GM19468 (cell line): ENCODE data around the gene UGT2B11.
"Not testable (repeated sequence)": the region's sequence is repeated elsewhere in the genome, so short reads cannot be mapped to it uniquely, and the experiment has no call there.

Experiments used
- ATAC-seq: cut with Tn5 transposase; IDR thresholded peaks from one replicate; pipeline ENCODE4 v1.9.1; 2021; ENCODE audit warnings: mild to moderate bottlenecking, moderate library complexity, moderate number of reproducible peaks; ENCODE audit not compliant: unreplicated experiment; ENCODE audit errors: extremely low read depth

Gene UGT2B11

DNA sequence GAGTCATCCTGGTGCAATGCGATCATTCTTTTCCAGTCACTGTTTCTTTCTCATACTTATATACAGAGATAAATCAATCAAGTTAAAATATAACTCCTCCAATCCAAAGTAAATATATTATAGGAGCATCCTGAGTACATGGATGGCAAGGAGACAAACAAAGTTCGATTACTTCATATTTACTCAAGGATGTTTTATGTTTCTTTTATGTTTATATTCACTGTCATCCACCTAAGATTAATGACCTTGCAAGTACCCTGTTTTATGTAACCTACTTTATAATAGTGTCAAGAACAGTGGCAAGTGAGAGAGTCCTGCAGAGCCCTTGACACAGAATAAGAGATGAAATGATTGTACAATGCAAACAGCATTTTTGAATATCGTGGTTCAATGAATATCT is at the start of gene UGT2B11:
Gene UGT2B11 (minus strand): TSS at position 33 of the 400 bp plus-strand sequence. CDS start 26 bp downstream, at position 7.
- no peak for ATAC-seq

DNA sequence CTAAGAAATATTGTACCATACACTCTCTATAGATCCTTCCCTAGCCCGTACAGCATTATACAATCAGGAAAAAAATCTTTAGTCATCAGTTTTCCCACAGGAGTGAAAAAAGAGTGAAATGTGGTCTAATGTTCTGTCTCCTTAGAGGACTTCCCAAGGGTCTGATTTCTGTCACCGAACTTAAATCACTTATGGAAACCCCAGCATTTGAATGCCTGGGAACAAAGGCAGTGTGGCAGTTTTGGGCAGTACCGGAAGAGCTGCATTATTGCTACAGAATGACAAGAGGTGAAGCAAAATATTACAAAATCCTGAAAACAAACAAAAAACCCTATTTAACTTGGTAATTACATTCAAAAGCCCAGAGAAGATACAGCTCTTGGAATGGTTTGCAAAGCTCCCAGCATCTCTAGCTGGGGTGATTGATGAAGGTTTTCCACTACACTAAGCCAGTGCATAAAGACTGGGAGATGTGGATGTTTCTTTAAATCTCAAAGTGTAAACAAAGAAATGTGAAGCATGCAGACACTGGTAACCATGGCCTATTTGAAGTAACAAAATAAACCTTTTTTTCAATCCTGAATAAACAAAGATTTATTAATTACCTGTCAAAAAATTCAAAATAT is 38.7 kb upstream of the UGT2B11 start:
- not testable (repeated sequence) for ATAC-seq

DNA sequence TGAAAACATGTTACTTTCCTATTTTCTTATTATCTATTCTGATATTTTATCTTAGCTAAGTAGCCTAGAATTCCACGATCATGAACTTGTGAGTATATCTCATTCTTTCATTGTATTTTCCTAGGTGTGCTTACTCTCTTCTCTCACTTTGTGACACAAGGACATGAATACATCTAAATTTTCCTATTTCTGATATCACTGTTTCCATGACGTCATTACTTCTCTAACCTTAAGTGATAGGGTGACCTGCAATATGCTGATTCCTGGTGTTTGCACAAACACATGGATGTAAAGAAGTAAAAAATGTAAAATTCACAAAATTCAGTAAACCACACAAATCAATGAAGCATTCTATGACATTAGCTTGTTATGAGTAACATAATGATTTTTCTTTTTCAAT is 36.3 kb upstream of the UGT2B11 start:
- ATAC-seq, result not testable (repeated sequence)

DNA sequence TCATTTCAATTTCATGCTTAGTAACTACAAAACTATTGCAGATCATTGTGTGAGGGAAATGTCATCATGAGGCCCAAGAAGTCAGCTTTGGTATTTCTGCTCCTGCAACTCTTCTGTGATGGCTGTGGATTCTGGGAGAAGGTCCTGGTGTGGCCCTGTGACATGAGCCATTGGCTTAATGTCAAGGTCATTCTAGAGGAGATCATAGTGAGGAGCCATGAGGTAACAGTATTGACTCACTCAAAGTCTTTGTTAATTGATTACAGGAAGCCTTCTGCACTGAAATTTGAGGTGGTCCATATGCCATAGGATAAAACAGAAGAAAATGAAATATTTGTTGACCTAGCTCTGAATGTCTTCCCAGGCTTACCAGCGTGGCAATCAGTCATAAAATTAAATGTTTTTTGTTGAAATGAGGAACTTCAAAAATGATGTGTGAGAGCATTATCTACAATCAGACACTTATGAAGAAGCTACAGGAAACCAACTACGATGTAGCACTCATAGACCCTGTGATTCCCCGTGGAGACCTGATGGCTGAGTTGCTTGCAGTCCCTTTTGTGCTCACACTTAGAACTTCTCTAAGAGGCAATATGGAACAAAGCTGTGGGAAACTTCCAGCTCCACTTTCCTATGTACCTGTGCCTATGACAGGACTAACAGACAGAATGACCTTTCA is 28.2 kb upstream of the UGT2B11 start:
- not testable (repeated sequence) for ATAC-seq

DNA sequence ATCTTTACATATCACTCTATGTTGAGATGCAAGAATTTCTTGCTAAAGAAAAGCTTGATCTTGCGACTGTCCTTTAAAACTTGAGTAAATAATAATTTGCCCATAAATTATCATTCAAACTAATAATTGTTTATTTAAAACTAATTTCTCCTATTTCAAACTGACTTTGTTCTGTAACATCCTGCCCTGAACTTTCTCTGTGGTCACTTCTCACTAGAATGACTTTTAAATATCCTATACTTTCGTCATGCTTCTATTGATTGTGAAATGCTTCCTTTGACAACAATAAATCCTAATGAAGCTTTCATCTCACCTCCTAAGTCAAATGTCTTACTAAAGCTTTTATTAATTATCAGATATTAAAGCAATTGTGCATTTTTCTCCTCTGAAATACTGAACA is 27.2 kb upstream of the UGT2B11 start:
- ATAC-seq, result not testable (repeated sequence)

DNA sequence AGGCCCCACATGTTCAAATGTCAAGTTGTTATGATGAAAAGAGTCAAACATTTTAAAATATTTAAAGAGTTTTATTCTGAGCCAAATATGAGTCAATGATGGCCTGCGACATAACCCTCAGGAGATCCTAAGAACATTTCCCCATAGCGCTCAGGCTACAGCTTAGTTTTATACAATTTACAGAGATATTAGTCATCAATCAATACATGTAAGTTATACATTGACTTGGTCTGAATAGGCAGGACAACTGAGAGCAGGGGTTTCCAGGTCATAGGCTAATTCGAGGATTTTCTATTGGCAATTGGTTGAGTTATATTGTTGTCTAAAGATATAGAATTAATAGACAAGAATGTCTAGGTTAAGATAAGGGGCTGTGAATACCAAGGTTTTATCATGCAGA is 26.2 kb upstream of the UGT2B11 start:
- not testable (repeated sequence) for ATAC-seq

DNA sequence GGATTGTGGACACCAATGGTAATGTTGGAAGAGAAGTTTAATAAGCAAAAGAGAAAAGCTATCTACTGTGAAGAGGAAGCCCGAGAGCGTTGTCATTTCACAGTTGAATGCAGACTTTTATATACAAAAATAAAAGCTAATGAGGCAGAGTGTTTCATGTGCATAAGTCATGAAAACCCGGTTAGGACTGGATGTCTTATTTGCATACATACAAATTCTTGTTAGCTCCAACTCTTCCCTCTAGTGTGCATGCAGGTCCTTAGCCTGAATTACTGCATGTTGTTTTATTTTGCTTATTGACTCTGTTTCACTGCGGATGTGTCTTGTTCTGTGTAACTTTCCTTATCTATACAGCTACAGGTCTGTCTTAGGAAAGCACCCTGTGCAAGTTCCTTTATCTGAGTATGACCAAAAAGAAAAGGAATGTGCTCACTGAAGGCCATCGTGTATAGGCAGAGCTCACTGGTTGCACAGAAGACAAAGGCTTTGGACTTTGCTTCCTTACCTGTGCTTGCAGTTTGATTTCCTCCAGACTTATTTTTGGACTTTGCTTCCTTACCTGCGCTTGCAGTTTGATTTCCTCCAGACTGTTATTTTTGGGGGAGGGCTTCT is 25.1 kb upstream of the UGT2B11 start:
- no peak for ATAC-seq

DNA sequence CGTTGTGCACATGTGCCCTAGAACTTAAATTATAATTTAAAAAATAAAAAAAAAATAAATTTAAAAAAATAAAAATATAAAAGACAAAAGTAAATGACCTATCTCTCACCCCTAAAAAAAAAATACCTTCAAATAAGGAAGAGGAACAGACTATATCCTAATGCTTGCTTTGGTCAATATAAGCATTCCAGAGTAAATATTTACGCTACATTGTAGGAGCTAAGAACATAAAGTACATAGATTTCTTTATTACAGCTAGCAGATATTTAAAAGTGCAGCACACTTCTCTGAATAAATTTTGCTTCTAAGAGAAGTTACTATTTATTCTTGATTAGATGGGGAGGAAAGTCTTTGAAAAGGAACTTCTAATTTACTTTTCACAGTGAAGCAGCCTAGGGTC is 24.5 kb upstream of the UGT2B11 start:
- no peak for ATAC-seq

DNA sequence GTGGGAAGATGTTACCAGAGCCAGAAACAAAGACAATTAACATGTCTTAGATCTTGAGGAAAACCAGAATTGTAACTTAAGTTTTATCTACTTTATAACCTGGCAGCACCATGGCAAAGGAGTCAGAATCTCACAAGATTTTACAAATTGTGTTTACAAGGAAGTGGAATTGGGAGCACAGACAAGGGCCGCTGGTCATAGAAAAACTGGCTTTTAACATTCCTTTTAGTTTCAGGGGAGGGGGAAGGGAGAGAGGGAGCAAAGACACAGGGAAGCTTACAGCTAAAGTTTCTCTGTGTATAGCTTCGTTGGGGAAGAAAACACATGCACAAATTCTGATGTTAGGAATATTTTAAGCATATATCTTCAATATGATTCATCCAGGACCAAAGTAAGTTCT is 10.3 kb upstream of the UGT2B11 start:
- ATAC-seq, result no peak

DNA sequence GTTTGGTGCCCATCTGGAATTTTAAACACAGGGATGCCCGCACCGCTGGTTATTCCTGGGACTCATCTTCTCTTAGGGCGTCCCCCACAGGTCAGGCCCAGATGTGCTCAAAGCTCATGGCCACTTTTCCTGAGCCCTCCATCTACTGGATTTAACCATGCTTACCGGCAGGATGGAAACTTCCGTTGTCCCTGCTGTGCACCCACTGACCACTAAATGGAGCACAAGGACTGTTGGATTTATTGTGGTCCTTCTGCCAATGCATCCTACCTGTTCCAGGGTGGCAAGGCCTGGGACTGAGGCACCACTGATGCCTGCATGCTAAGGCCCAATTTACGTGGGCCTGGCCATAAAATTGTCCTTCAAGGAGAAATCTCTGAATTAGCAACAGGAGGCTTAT is 8.7 kb upstream of the UGT2B11 start:
- not testable (repeated sequence) for ATAC-seq

DNA sequence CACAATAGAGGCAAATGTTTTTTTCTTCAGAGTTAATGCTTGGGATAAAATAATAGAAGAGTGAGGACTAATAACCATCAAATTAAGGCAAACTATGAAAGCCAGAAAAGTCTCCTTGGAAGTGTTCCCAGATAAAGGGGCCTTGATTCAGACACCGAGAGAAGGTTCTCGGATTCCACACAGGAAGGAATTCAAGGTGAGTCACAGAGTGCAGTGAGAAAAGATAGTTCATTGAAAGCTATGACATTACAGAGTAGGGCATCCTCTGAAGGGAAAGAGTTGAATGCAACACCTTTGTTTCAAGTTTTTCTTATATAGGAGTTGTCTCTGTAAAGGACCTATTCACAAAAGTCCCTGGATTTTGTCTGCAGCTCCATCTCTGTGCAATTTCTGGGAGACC is 3.9 kb upstream of the UGT2B11 start:
- not testable (repeated sequence) for ATAC-seq

DNA sequence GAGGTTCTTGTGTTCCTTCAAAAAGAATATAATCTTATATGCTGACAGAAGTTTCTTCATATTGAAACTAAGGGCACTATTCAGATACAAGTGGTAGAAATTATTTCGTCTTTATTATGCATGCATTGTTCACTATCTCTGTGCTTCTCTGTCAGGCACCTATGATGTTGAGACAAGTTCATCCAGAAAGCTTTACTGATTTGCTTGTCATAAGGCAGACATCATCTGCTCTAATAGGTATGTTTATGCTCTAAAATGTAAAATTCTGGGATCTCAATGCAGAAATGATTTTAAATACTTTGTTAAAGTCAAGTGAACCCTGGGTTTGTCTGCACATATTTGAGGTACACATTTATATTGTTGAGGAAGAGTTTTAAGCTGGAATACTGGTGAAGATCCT is 3.6 kb downstream of the UGT2B11 start:
- no peak for ATAC-seq

DNA sequence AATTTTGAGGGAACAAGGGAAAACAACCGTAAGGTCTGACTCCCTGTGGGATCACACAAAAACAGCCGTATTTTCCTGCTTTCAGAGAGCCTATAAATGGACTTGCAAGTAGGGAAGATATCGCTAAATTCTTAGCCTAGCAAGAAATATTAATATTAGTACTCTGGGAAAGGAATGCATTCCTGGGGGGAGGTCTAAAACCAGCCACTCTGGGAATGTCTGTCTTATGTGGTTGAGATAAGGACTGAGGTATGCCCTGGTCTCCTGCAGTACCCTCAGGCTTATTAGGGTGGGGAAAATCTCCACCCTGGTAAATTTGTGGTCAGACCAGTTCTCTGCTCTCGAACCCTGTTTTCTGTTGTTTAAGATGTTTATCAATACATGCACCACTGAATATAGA is 16.0 kb downstream of the UGT2B11 start:
- ATAC-seq, result not testable (repeated sequence)

DNA sequence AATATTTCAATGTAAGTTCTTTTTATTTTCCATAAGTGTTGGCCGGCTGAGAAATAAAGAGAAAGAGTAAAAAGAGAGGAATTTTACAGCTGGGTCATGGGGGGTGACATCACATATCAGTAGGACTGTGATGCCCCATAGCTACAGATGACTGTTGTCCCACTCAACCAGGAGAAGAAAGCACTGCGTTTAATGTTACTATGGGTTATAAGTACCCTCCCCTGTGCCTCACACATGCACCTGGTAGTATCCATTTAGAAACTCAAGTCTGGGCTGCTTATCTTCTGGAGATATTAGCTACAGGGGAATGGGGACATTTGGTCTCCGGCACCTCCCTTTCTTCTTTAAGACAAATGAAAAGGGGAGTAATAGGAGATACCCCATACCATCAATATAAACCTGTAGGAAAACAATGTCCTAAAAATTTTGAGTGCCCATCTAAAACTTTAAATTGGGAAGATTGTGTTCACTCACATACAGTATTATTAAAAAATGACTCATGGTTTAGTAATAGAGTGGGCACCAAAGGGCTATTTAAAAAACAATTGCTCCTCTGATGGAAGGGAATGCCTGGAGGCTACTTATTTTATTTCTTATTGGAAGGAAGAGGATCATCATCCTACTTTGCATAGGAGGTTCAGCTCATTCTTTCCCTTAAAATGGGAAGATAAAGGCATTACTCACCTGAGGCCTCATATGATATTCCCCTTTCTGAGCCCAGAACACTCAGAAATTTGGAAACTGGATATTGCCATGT is 18.2 kb downstream of the UGT2B11 start:
- no peak for ATAC-seq

DNA sequence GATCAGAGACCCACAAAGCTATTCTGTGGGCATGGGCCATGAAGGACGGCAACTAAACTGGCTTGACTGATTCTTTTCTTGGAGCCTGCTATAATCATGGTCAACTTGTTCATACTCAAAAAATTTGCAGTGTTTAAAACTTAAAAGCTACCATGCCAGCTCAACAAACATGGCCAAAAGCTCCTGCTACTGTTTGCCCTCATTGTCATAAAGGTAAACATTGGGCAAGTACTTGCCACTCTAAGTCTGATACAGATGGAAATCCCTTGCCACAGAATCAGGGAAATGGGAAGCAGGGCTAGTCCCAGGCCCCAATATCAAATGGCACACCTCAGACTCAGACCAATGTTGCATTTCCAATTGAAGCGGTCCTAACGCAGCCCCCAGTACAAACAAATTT is 20.4 kb downstream of the UGT2B11 start:
- no peak for ATAC-seq

DNA sequence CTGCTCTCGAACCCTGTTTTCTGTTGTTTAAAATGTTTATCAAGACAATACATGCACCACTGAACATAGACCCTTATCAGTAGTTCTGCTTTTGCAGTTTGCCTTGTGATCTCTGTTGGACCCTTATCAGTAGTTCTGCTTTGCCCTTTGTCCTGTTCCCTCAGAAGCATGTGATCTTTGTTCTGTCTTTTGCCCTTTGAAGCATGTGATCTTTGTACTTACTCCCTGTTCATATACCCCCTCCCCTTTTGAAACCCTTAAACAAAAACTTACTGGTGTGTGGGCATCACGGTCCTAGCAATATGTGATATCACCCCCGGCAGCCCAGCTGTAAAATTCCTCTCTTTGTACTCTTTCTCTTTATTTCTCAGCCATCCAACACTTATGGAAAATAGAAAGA is 22.6 kb downstream of the UGT2B11 start:
- not testable (repeated sequence) for ATAC-seq

DNA sequence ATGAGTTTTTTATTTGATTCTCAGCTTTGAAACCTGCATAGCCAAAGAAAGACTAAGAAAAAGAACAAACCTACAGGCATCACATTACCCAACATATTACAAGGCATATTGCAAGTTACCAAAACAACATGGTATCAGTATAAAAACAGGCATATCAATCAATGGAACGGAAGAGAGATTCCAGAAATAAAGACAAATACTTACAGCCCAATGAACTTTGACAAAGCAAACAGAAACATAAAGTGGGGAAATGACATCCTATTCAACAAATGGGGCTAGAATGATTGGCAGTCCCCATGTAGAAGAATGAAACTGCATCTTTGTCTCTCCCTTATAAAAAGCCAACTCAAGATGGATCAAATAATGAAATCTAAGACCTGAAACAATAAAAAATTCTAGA is 23.9 kb downstream of the UGT2B11 start:
- ATAC-seq, result not testable (repeated sequence)

DNA sequence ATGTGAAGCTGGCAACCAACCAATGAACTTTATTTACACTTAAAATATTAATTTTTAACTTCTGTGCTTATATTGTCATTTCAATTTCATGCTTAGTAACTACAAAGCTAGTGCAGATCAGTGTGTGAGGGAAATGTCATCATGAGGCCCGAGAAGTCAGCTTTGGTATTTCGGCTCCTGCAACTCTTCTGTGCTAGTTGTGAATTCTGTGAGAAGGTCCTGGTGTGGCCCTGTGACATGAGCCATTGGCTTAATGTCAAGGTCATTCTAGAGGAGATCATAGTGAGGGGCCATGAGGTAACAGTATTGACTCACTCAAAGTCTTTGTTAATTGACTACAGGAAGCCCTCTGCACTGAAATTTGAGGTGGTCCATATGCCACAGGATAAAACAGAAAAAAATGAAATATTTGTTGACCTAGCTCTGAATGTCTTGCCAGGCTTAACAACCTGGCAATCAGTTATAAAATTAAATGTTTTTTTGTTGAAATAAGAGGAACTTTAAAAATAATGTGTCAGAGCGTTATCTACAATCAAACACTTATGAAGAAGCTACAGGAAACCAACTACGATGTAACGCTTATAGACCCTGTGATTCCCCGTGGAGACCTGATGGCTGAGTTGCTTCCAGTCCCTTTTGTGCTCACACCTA is 32.9 kb downstream of the UGT2B11 start:
- not testable (repeated sequence) for ATAC-seq

DNA sequence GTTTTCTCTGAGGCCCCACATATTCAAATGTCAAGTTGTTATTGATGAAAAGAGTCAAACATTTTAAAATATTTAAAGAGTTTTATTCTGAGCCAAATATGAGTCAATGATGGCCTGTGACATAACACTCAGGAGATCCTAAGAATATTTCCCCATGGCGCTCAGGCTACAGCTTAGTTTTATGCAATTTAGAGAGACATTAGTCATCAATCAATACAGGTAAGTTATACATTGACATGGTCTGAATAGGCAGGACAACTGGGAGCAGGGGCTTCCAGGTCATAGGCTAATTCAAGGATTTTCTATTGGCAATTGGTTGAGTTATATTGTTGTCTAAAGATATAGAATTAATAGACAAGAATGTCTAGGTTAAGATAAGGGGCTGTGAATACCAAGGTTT is 34.7 kb downstream of the UGT2B11 start:
- ATAC-seq, result not testable (repeated sequence)

DNA sequence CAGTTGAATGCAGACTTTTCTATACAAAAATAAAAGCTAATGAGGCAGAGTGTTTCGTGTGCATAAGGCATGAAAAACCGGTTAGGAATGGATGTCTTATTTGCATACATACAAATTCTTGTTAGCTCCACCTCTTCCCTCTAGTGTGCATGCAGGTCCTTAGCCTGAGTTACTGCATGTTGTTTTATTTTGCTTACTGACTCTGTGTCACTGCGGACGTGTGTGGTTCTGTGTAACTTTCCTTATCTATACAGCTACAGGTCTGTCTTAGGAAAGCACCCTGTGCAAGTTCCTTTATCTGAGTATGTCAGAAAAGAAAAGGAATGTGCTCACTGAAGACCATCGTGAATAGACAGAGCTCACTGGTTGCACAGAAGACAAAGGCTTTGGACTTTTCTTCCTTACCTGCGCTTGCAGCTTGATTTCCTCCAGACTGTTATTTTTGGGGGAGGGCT is 35.8 kb downstream of the UGT2B11 start:
- not testable (repeated sequence) for ATAC-seq
